Fibroblast of mammary gland (primary cell): ENCODE data around the gene SST.

Experiments used
- DNase-seq: peaks from one replicate; pipeline ENCODE4 v3.0.0-alpha.2; 2010; ENCODE audit warnings: low read depth
- H3K4me3 ChIP-seq: 2 replicates; pipeline ENCODE4 v1.5.1; 2011; ENCODE audit warnings: low read depth, mild to moderate bottlenecking, low read length, moderate library complexity; ENCODE audit not compliant: control insufficient read depth
- CTCF ChIP-seq: conservative IDR thresholded peaks from 2 replicates; pipeline ENCODE4 v1.5.1; 2011; ENCODE audit warnings: low read depth, low read length, inconsistent platforms; ENCODE audit not compliant: control insufficient read depth, insufficient read depth

SST gene

DNA sequence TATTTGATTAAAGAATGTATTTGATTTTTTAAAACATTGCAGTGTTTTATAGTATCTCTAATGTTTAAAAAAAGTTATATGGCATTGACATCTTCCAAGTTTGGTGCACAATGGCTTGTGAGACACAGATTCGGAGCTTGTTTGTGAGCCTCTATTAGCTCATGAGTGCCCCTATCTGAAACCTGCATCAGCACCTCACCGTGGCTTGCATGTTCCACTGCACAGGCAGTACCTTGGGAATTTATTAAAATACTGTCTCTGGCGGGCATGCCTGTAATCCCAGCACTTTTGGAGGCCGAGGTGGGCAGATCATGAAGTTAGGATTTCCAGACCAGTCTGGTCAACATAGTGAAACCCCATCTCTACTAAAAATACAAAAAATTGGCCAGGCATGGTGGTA is 39.0 kb upstream of the SST start:
- H3K4me3 ChIP-seq, result no peak overlapping the region
- DNase-seq, result no peak
- TF ChIP-seq CTCF, result no peak

- no peak for TF ChIP-seq CTCF
- DNase-seq, result no peak
- H3K4me3 ChIP-seq, result no peak overlapping the region
Observed at GRCh38 chr3:187708696-187709095, 38.5 kb upstream of the SST start.

DNA sequence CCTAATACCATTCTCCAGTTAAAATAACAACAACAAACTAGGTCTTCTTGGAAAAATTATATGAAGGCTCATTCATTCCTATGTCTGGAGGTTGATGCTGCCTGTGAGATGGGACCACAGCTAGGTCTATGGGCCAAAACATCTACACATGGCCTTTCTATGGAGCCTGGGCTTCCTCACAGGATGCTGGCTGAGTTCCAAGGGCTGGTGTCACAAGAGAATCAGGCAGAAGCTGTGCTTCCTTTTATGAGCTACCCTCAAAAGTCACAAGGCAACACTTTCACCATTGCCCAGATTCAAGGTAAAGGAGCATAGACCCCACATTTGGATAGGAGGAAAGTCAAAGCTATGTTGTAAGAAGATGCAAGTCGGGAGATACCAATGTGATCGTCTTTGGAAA is 36.8 kb upstream of the SST start:
- no peak for TF ChIP-seq CTCF
- H3K4me3 ChIP-seq, result no peak overlapping the region

GRCh38 chr3:187705164-187705563 is 35.0 kb upstream of the SST start:
- no peak for TF ChIP-seq CTCF
- no peak for DNase-seq
- no peak overlapping the region for H3K4me3 ChIP-seq

More for the DNA sequence above, 36.8 kb upstream of the SST start:
- DNase-seq, result no peak

- TF ChIP-seq CTCF, result no peak
- DNase-seq, result no peak
Observed at GRCh38 chr3:187702507-187703033, 32.4 kb upstream of the SST start, which contains the start of gene RTP2. Gene RTP2 (minus strand): TSS chr3:187702557. CDS start chr3:187702128, 429 bp downstream.

GRCh38 chr3:187700249-187700648 is 30.1 kb upstream of the SST start:
- TF ChIP-seq CTCF, result no peak
- no peak overlapping the region for H3K4me3 ChIP-seq
- DNase-seq, result no peak

More at GRCh38 chr3:187702507-187703033, 32.4 kb upstream of the SST start, which contains the start of gene RTP2:
- no peak within 1 kb of the TSS for H3K4me3 ChIP-seq
